ENCODE results near the gene AQP10. TPM values are rescaled to one million over a fixed set of nuclear protein-coding genes. Genes with fewer than 3 reads are reported as not detected.
A peak's percentile ranks its signal among the peaks of the same experiment; 100 is the strongest.

AQP10 gene
- total and polyA plus RNA-seq, 2 of the 4 experiments (the other 2 are of a cell fraction): not detected

- Histone ChIP-seq H2BK20ac (ENCODE audit: low read depth, low read length) (no peak overlapping the region), H3K4me3 (ENCODE audit: insufficient read depth, low read depth, low read length) (peak overlapping the region; percentile 35; the same call in 1 of the 2 replicates), H3K23ac (ENCODE audit: low read depth, low read length) (peak overlapping the region; percentile 24; the same call in 1 of the 2 replicates), H3K36me3 (ENCODE audit: control insufficient read depth, insufficient read depth, low read length) (peaks cover 34% of the 10 kb centered on the region), H3K18ac (ENCODE audit: low read depth, low read length) (no peak overlapping the region), H2AK9ac (replicated peaks; ENCODE audit: low read depth, low read length, poor library complexity) (peak overlapping the region; percentile 60), H4K5ac (ENCODE audit: low read depth, low read length) (no peak overlapping the region), H4K20me1 (ENCODE audit: insufficient read depth, low read length) (peaks cover 31% of the 10 kb centered on the region; the same call in 1 of the 2 replicates), H2BK5ac (ENCODE audit: low read depth, low read length, poor library complexity, severe bottlenecking) (no peak overlapping the region), H3K9me3 (ENCODE audit: control insufficient read depth, insufficient read depth, low read length) (no peaks in the 10 kb centered on the region), H3K9ac (ENCODE audit: low read depth, low read length) (no peak overlapping the region; the same call in 1 of the 2 replicates), H2AFZ (replicated peaks; ENCODE audit: low read length, poor library complexity) (peak overlapping the region; percentile 80), H4K91ac (ENCODE audit: insufficient read depth, low read depth, low read length) (0 out of 2 replicates have a peak overlapping the region, but pooled peaks have one; percentile 24), H3K79me1 (ENCODE audit: low read depth in 1 of 2, low read length in 2 of 2) (peaks cover 24 to 68% of the 10 kb centered on the region in 2 experiments), H3K9me1 (ENCODE audit: insufficient read depth, low read length) (peaks cover 24% of the 10 kb centered on the region), H3K56ac (ENCODE audit: extremely low read depth, insufficient read depth, low read length) (no peak overlapping the region), H2BK120ac (ENCODE audit: low read depth, low read length) (no peak overlapping the region), H2BK15ac (ENCODE audit: low read depth, low read length) (no peak overlapping the region), H3K14ac (replicated peaks; ENCODE audit: low read depth, low read length) (0 out of 2 replicates have a peak overlapping the region, but pooled peaks have one; percentile 46), H3K4me2 (ENCODE audit: low read depth, low read length) (peak overlapping the region; percentile 60), H3K4ac (ENCODE audit: low read depth, low read length) (peak overlapping the region; percentile 33; the same call in 1 of the 2 replicates), H4K8ac (ENCODE audit: low read depth in 2 of 2, low read length in 2 of 2) (no peak overlapping the region), H2AK5ac (ENCODE audit: low read depth, low read length) (peak overlapping the region; percentile 60; the same call in 1 of the 2 replicates), H3K27ac (ENCODE audit: insufficient read depth, low read length) (no peak overlapping the region), H3K27me3 (ENCODE audit: control insufficient read depth, insufficient read depth, low read length) (no peaks in the 10 kb centered on the region), H3K4me1 (ENCODE audit: control insufficient read depth, insufficient read depth, low read length) (peaks cover 25% of the 10 kb centered on the region)
- ChIA-PET POLR2A (ENCODE audit: unreplicated experiment) (no interaction called here), CTCF (no interaction called here)
- dilution Hi-C loops (cut with HindIII; ENCODE audit: low sequenced_read_pairs, unreplicated experiment): no loop called here
- BruUV-seq (replicated peaks): no TSS peak
- no CpG with 5 or more reads among the region's 6 CpGs for WGBS, 2 experiments (ENCODE audit: extremely low coverage in 2 of 2, insufficient read length in 1 of 2)
- DNase-seq (no peak), ATAC-seq (ENCODE audit: low read depth) (no peak)
- in situ Hi-C loops (cut with MboI; ENCODE audit: low sequenced_read_pairs): no loop called here
- TF ChIP-seq CTCF (conservative IDR thresholded peaks at IDR 0.05; ENCODE audit: low read depth, low read length): peak; percentile 18; the same call in 1 of the 2 replicates
- no peak for TF ChIP-seq ELK1 (IDR thresholded peaks at IDR 0.05; ENCODE audit: borderline replicate concordance, low read depth, low read length)
- TF ChIP-seq POLR2A (IDR thresholded peaks at IDR 0.05; ENCODE audit: low read depth, low read length): no peak
- intact Hi-C loops (cut with micrococcal nuclease): loop anchor here (5.0 kb wide), 1 partner anchor 132 kb away; no protein-coding TSS in a partner anchor
Measured at GRCh38 chr1:154329152-154329521, 8.2 kb downstream of the AQP10 start.

All from IMR-90 (cell line).